Caco-2 (cell line): ENCODE results near the gene ATP8B2. TPM values are rescaled to one million over a fixed set of nuclear protein-coding genes. Genes with fewer than 3 reads are reported as not detected.
"Not testable (repeated sequence)": the region's sequence is repeated elsewhere in the genome, so short reads cannot be mapped to it uniquely, and the experiment has no call there.

Experiments
- Bru-seq: library from RNA; stranded (reverse); fragments of 400-500 nt; gene quantifications from one replicate; lab custom pipeline; 2021; lab: Mats Ljungman, UMichigan
- BruChase-seq, 2 experiments: library from RNA; stranded (reverse); fragments of 400-500 nt; gene quantifications; one replicate each; lab custom pipeline; 2021; lab: Mats Ljungman, UMichigan
- BruUV-seq: library from RNA; stranded (reverse); fragments of 400-500 nt; replicated peaks from 2 replicates; lab custom pipeline; 2021; lab: Mats Ljungman, UMichigan
- CTCF ChIA-PET: fragments of 300-600 bp; sonication (Branson Sonifier 250); formaldehyde crosslinking; loops from one replicate; lab custom pipeline; 2022; ENCODE audit warnings: antibody characterized with exemption; lab: Charles Lee
- POLR2A ChIA-PET: fragments of 300-600 bp; sonication (Branson Sonifier 250); formaldehyde crosslinking; loops from one replicate; lab custom pipeline; 2022; ENCODE audit warnings: antibody characterized with exemption; lab: Charles Lee
- DNase-seq, 2 experiments: peaks; one replicate each; pipeline versions ENCODE4 v3.0.0 to v3.0.0-alpha.2; 2020 to 2022
- H3K27me3 ChIP-seq: replicated peaks from 2 replicates; pipeline ENCODE4 v1.6.0; 2011; ENCODE audit warnings: low read length; ENCODE audit not compliant: control insufficient read depth, insufficient read depth
- H3K36me3 ChIP-seq: 2 replicates; pipeline ENCODE4 v1.5.1; 2011; ENCODE audit warnings: low read length; ENCODE audit not compliant: control insufficient read depth, insufficient read depth
- H3K4me1 ChIP-seq: fragments of 250-450 bp; sonication (Bioruptor Pico); 2 replicates; pipeline ENCODE4 v1.5.1; 2020; ENCODE audit warnings: mild to moderate bottlenecking
- H3K4me3 ChIP-seq: 2 replicates; pipeline ENCODE4 v1.5.1; 2011; ENCODE audit warnings: low read depth, mild to moderate bottlenecking, control low read depth, low read length
- H3K9me3 ChIP-seq: fragments of 250-450 bp; sonication (Bioruptor Pico); 2 replicates; pipeline ENCODE4 v1.5.1; 2020; ENCODE audit warnings: mild to moderate bottlenecking, moderate library complexity
- H3K27ac Mint-ChIP-seq: one replicate; pipeline ENCODE4 v1.8.0; 2022; ENCODE audit warnings: mixed read lengths; ENCODE audit not compliant: unreplicated experiment
- H3K27me3 Mint-ChIP-seq: one replicate; pipeline ENCODE4 v1.8.0; 2022; ENCODE audit warnings: mixed read lengths; ENCODE audit not compliant: insufficient read depth, unreplicated experiment
- H3K36me3 Mint-ChIP-seq: one replicate; pipeline ENCODE4 v1.8.0; 2022; ENCODE audit warnings: mild to moderate bottlenecking, mixed read lengths; ENCODE audit not compliant: insufficient read depth, unreplicated experiment
- H3K4me1 Mint-ChIP-seq: one replicate; pipeline ENCODE4 v1.8.0; 2022; ENCODE audit warnings: low read depth, mixed read lengths; ENCODE audit not compliant: unreplicated experiment
- H3K4me3 Mint-ChIP-seq: one replicate; pipeline ENCODE4 v1.8.0; 2022; ENCODE audit warnings: mild to moderate bottlenecking, moderate library complexity, mixed read lengths; ENCODE audit not compliant: unreplicated experiment
- H3K9me3 Mint-ChIP-seq: one replicate; pipeline ENCODE4 v1.8.0; 2022; ENCODE audit warnings: mixed read lengths; ENCODE audit not compliant: unreplicated experiment
- CTCF ChIP-seq, 2 experiments: fragments of 200-600 bp in 1 of 2; IDR thresholded peaks; 1 replicate in 1 of 2; 2 replicates in 1 of 2; pipeline versions ENCODE4 v1.5.1 to v1.8.0; 2011 to 2022; ENCODE audit warnings: antibody characterized with exemption in 1 of 2, control low read depth in 1 of 2, inconsistent platforms in 1 of 2, low read depth in 1 of 2, low read length in 1 of 2, mild to moderate bottlenecking in 1 of 2, moderate library complexity in 1 of 2; ENCODE audit not compliant: insufficient read depth in 1 of 2, severe bottlenecking in 1 of 2, unreplicated experiment in 1 of 2
- intact Hi-C: fragments of 100-400 bp; cut with micrococcal nuclease; formaldehyde crosslinking; loops from one replicate; pipeline ENCODE4 v1.10.0; 2022; ENCODE audit not compliant: unreplicated experiment
- long read RNA-seq: library from polyadenylated mRNA; stranded (forward); transcript quantifications from one replicate; pipeline ENCODE4 v2.0.0, GENCODE V29; 2022
- total RNA-seq: library from RNA; stranded (reverse); gene quantifications from 2 replicates; pipeline ENCODE4 v1.2.3, GENCODE V29; 2022

The ATP8B2 gene
- total RNA-seq (10.5 and 10.6 TPM in 2 replicates), Bru-seq, nascent RNA (percentile 48 among the genes with signal in this experiment), BruChase-seq, experiment 1, labeled RNA remaining after a 2-hour chase (percentile 59 among the genes with signal in this experiment), BruChase-seq, experiment 2, labeled RNA remaining after a 6-hour chase (percentile 69 among the genes with signal in this experiment)
- long read RNA-seq, partial matches to known transcripts: 0 of 2 reads
- long read RNA-seq, other reads (novel, unspliced or antisense): 2 of 2 reads

GRCh38 chr1:154324669-154325582 lies at the start of gene ATP8B2:
TSS of gene ATP8B2 (plus strand) at chr1:154325525. CDS start at chr1:154328142, 2,617 bp downstream.
- TF ChIP-seq CTCF (IDR thresholded peaks at IDR 0.05; ENCODE audit: insufficient read depth in 1 of 2, low read depth in 1 of 2, low read length in 1 of 2, severe bottlenecking in 1 of 2, unreplicated experiment in 1 of 2): peak; percentile 80 to 83
- peak within 1 kb of the TSS; percentile 67 for H3K4me3 Mint-ChIP-seq
- peak; percentile 70 to 79 for DNase-seq
- H3K4me1 Mint-ChIP-seq: peaks cover 29% of the 10 kb centered on the region
- H3K27me3 Mint-ChIP-seq: no peaks in the 10 kb centered on the region
- intact Hi-C loops: no loop called here
- H3K4me3 ChIP-seq: peak within 1 kb of the TSS; percentile 37
- ChIA-PET POLR2A (no interaction called here), CTCF (interaction anchor here (1.9 kb wide), 1 partner anchor 10 kb away, joined by 8 read pairs; no protein-coding TSS in a partner anchor)
- H3K36me3 ChIP-seq: no peaks in the 10 kb centered on the region
- no peak within 1 kb of the TSS for H3K27ac Mint-ChIP-seq
- H3K9me3 ChIP-seq: no peaks in the 10 kb centered on the region
- no peaks in the 10 kb centered on the region for H3K27me3 ChIP-seq
- no peaks in the 10 kb centered on the region for H3K9me3 Mint-ChIP-seq
- no TSS peak for BruUV-seq
- no peaks in the 10 kb centered on the region for H3K36me3 Mint-ChIP-seq
- H3K4me1 ChIP-seq: peaks cover 21% of the 10 kb centered on the region

- CTCF ChIA-PET: interaction anchor here (1.2 to 2.0 kb wide), 2 partner anchors 59 to 140 kb away, joined by 4 to 16 read pairs; no protein-coding TSS in a partner anchor
- POLR2A ChIA-PET: interaction anchor here (0.6 kb wide), 1 partner anchor 122 kb away, joined by 4 read pairs; the partner anchor contains the start of gene NUP210L
- H3K4me1 Mint-ChIP-seq: peaks cover 5% of the 10 kb centered on the region
- no peaks in the 10 kb centered on the region for H3K27me3 Mint-ChIP-seq
- intact Hi-C loops: loop anchor here (10.0 kb wide), 1 partner anchor 828 kb away; no protein-coding TSS in a partner anchor
- BruUV-seq: no TSS peak
- Histone ChIP-seq H3K4me3 (no peak overlapping the region), H3K36me3 (no peaks in the 10 kb centered on the region), H3K4me1 (no peaks in the 10 kb centered on the region), H3K9me3 (no peaks in the 10 kb centered on the region), H3K27me3 (no peaks in the 10 kb centered on the region)
- peak; percentile 34 to 38 for TF ChIP-seq CTCF (IDR thresholded peaks at IDR 0.05; ENCODE audit: insufficient read depth in 1 of 2, low read depth in 1 of 2, low read length in 1 of 2, severe bottlenecking in 1 of 2, unreplicated experiment in 1 of 2)
- peak; percentile 36 to 44 for DNase-seq
- H3K4me3 Mint-ChIP-seq: no peak overlapping the region
- no peak overlapping the region for H3K27ac Mint-ChIP-seq
- H3K36me3 Mint-ChIP-seq: peaks cover 38% of the 10 kb centered on the region
- H3K9me3 Mint-ChIP-seq: no peaks in the 10 kb centered on the region
These were observed 48.5 kb upstream of the ATP8B2 start for GRCh38 chr1:154276797-154277196.

GRCh38 chr1:154287591-154287990 lies 37.7 kb upstream of the ATP8B2 start:
- H3K36me3 ChIP-seq, H3K9me3 Mint-ChIP-seq, CTCF ChIA-PET, H3K4me3 ChIP-seq, DNase-seq, H3K4me3 Mint-ChIP-seq, H3K4me1 ChIP-seq, H3K27me3 Mint-ChIP-seq, BruUV-seq, H3K4me1 Mint-ChIP-seq, H3K27ac Mint-ChIP-seq, POLR2A ChIA-PET, intact Hi-C loops, H3K27me3 ChIP-seq, H3K9me3 ChIP-seq, H3K36me3 Mint-ChIP-seq: not testable (repeated sequence)
